Trophoblast cell (in vitro differentiated cells and primary cell): ENCODE measurements around the gene TPMT.

ENCODE experiments used
- DNase-seq, 2 donors: peaks; one replicate each; pipeline ENCODE4 v3.0.0-alpha.2; 2016
- H2AFZ ChIP-seq: 2 replicates; pipeline ENCODE4 v1.6.1; 2013; ENCODE audit warnings: low read length, moderate library complexity, mild to moderate bottlenecking; ENCODE audit not compliant: insufficient read depth, poor library complexity
- H2AK5ac ChIP-seq: 2 replicates; pipeline ENCODE4 v1.6.1; 2013; ENCODE audit warnings: mild to moderate bottlenecking, low read length
- H2BK120ac ChIP-seq: 2 replicates; pipeline ENCODE4 v1.6.1; 2013; ENCODE audit warnings: low read length, mild to moderate bottlenecking, moderate library complexity; ENCODE audit not compliant: insufficient read depth, poor library complexity
- H2BK12ac ChIP-seq: 2 replicates; pipeline ENCODE4 v1.6.1; 2013; ENCODE audit warnings: mild to moderate bottlenecking, low read length, moderate library complexity
- H2BK5ac ChIP-seq: 2 replicates; pipeline ENCODE4 v1.6.1; 2013; ENCODE audit warnings: low read length, low read depth, moderate library complexity, mild to moderate bottlenecking; ENCODE audit not compliant: poor library complexity
- H3K14ac ChIP-seq: 2 replicates; pipeline ENCODE4 v1.6.1; 2013; ENCODE audit warnings: mild to moderate bottlenecking, low read length
- H3K18ac ChIP-seq: 2 replicates; pipeline ENCODE4 v1.6.1; 2013; ENCODE audit warnings: mild to moderate bottlenecking, low read length
- H3K23ac ChIP-seq: 2 replicates; pipeline ENCODE4 v1.6.1; 2013; ENCODE audit warnings: low read length
- H3K27ac ChIP-seq: 2 replicates; pipeline ENCODE4 v1.5.1; 2013; ENCODE audit warnings: low read depth, mild to moderate bottlenecking, inconsistent platforms, low read length, moderate library complexity
- H3K27me3 ChIP-seq: 2 replicates; pipeline ENCODE4 v1.6.1; 2013; ENCODE audit warnings: inconsistent platforms, mild to moderate bottlenecking, low read length, moderate library complexity; ENCODE audit not compliant: insufficient read depth
- H3K36me3 ChIP-seq, 2 experiments: 1 replicate in 1 of 2; 2 replicates in 1 of 2; pipeline ENCODE4 v1.6.1; 2013; ENCODE audit warnings: low read length in 2 of 2, mild to moderate bottlenecking in 2 of 2, moderate library complexity in 1 of 2; ENCODE audit not compliant: insufficient read depth in 2 of 2, control insufficient read depth in 1 of 2
- H3K4ac ChIP-seq: 2 replicates; pipeline ENCODE4 v1.6.1; 2013; ENCODE audit warnings: low read depth, mild to moderate bottlenecking, low read length, moderate library complexity
- H3K4me1 ChIP-seq, 2 experiments: 1 replicate in 1 of 2; 2 replicates in 1 of 2; pipeline ENCODE4 v1.6.1; 2013; ENCODE audit warnings: low read length in 2 of 2, mild to moderate bottlenecking in 2 of 2, moderate library complexity in 1 of 2; ENCODE audit not compliant: insufficient read depth in 2 of 2, control insufficient read depth in 1 of 2
- H3K4me2 ChIP-seq: 2 replicates; pipeline ENCODE4 v1.6.1; 2013; ENCODE audit warnings: inconsistent platforms, mild to moderate bottlenecking, low read length, moderate library complexity
- H3K4me3 ChIP-seq: 2 replicates; pipeline ENCODE4 v1.5.1; 2013; ENCODE audit warnings: mild to moderate bottlenecking, low read depth, low read length, inconsistent platforms
- H3K79me1 ChIP-seq: one replicate; pipeline ENCODE4 v1.6.1; 2013; ENCODE audit warnings: low read length
- H3K79me2 ChIP-seq: 2 replicates; pipeline ENCODE4 v1.6.1; 2013; ENCODE audit warnings: low read length, mild to moderate bottlenecking; ENCODE audit not compliant: control insufficient read depth, insufficient read depth, poor library complexity
- H3K9ac ChIP-seq: 2 replicates; pipeline ENCODE4 v1.6.1; 2013; ENCODE audit warnings: mild to moderate bottlenecking, low read length
- H3K9me3 ChIP-seq: 2 replicates; pipeline ENCODE4 v1.6.1; 2013; ENCODE audit warnings: low read depth, mild to moderate bottlenecking, control low read depth, inconsistent platforms, low read length; ENCODE audit not compliant: insufficient read depth
- H4K12ac ChIP-seq: 2 replicates; pipeline ENCODE4 v1.6.1; 2013; ENCODE audit warnings: low read depth, mild to moderate bottlenecking, low read length, moderate library complexity
- H4K8ac ChIP-seq: 2 replicates; pipeline ENCODE4 v1.6.1; 2013; ENCODE audit warnings: low read depth, mild to moderate bottlenecking, low read length, moderate library complexity
- H4K91ac ChIP-seq: one replicate; pipeline ENCODE4 v1.6.1; 2013; ENCODE audit warnings: low read depth, mild to moderate bottlenecking, low read length, moderate library complexity
- WGBS: extraction: QIAGEN DNeasy Blood & Tissue Kit; methylation state at CpG from one replicate; pipeline ENCODE4 v1.1.7; 2013; ENCODE audit warnings: missing lambda C conversion rate; ENCODE audit not compliant: insufficient read length, insufficient coverage; ENCODE audit errors: extremely low coverage; 5-methylcytosine and 5-hydroxymethylcytosine counted together

The TPMT gene

GRCh38 chr6:18187701-18188100, 32.8 kb upstream of the TPMT start:
- H3K27ac ChIP-seq, result no peak overlapping the region
- no peaks in the 10 kb centered on the region for H3K79me2 ChIP-seq
- H3K14ac ChIP-seq, result no peak overlapping the region

GRCh38 chr6:18186540-18187250, 31.8 kb upstream of the TPMT start:
- Histone ChIP-seq H3K23ac (no peak overlapping the region), H3K18ac (no peak overlapping the region), H3K27me3 (no peaks in the 10 kb centered on the region), H3K9ac (no peak overlapping the region), H2AK5ac (no peak overlapping the region), H4K8ac (no peak overlapping the region), H3K79me2 (no peaks in the 10 kb centered on the region), H4K12ac (no peak overlapping the region), H3K4me3 (no peak overlapping the region), H3K9me3 (no peaks in the 10 kb centered on the region), H2BK12ac (no peak overlapping the region), H4K91ac (no peak overlapping the region), H3K27ac (no peak overlapping the region), H3K4ac (no peak overlapping the region), H3K4me2 (no peak overlapping the region), H2BK5ac (no peak overlapping the region), H3K14ac (no peak overlapping the region), H3K79me1 (no peaks in the 10 kb centered on the region), H2BK120ac (no peak overlapping the region), H2AFZ (no peak overlapping the region), H3K4me1 (peaks cover 2 to 3% of the 10 kb centered on the region in 2 experiments), H3K36me3 (no peaks in the 10 kb centered on the region)
- DNase-seq, result peak in 1 of 2 donors; percentile 2
- WGBS, result no CpG with 5 or more reads among the region's 4 CpGs

More at GRCh38 chr6:18187701-18188100, 32.8 kb upstream of the TPMT start:
- Histone ChIP-seq H3K23ac (no peak overlapping the region), H3K4me1 (peaks cover 2 to 3% of the 10 kb centered on the region in 2 experiments), H3K18ac (no peak overlapping the region), H2AK5ac (no peak overlapping the region), H3K4ac (no peak overlapping the region), H2BK120ac (no peak overlapping the region), H3K79me1 (no peaks in the 10 kb centered on the region), H3K4me2 (no peak overlapping the region), H3K9ac (no peak overlapping the region), H3K36me3 (no peaks in the 10 kb centered on the region), H4K91ac (no peak overlapping the region), H3K4me3 (no peak overlapping the region), H2AFZ (no peak overlapping the region), H3K9me3 (no peaks in the 10 kb centered on the region), H2BK5ac (no peak overlapping the region), H3K27me3 (no peaks in the 10 kb centered on the region), H2BK12ac (no peak overlapping the region), H4K8ac (no peak overlapping the region), H4K12ac (no peak overlapping the region)
- DNase-seq, result no peak
- whole genome bisulfite sequencing, result no CpG with 5 or more reads among the region's 10 CpGs

GRCh38 chr6:18186033-18186432, 31.2 kb upstream of the TPMT start:
- Histone ChIP-seq H3K9ac (no peak overlapping the region), H3K36me3 (peaks cover 0 to 1% of the 10 kb centered on the region in 2 experiments), H3K79me1 (no peaks in the 10 kb centered on the region), H3K4ac (no peak overlapping the region), H3K79me2 (no peaks in the 10 kb centered on the region), H2BK5ac (no peak overlapping the region), H3K4me2 (no peak overlapping the region), H3K27me3 (no peaks in the 10 kb centered on the region), H2AFZ (no peak overlapping the region), H2BK120ac (no peak overlapping the region), H3K23ac (no peak overlapping the region), H3K14ac (no peak overlapping the region), H3K4me3 (no peak overlapping the region), H3K4me1 (peaks cover 2 to 3% of the 10 kb centered on the region in 2 experiments), H3K9me3 (no peaks in the 10 kb centered on the region), H4K8ac (no peak overlapping the region), H4K91ac (no peak overlapping the region), H2BK12ac (no peak overlapping the region), H4K12ac (no peak overlapping the region), H3K18ac (no peak overlapping the region), H2AK5ac (no peak overlapping the region), H3K27ac (no peak overlapping the region)
- peak in 1 of 2 donors; percentile 8 for DNase-seq
- WGBS, result no CpG with 5 or more reads among the region's 2 CpGs

GRCh38 chr6:18185624-18186023, 30.7 kb upstream of the TPMT start:
- H3K9ac ChIP-seq, result no peak overlapping the region
- H2BK120ac ChIP-seq, result no peak overlapping the region
- no peaks in the 10 kb centered on the region for H3K79me2 ChIP-seq
- H3K36me3 ChIP-seq, result peaks cover 0 to 1% of the 10 kb centered on the region in 2 experiments
- no peak overlapping the region for H3K4me2 ChIP-seq
- H4K12ac ChIP-seq, result no peak overlapping the region
- H3K14ac ChIP-seq, result no peak overlapping the region
- WGBS, result no CpG with 5 or more reads among the region's 1 CpG
- H4K91ac ChIP-seq, result no peak overlapping the region
- no peak overlapping the region for H3K4ac ChIP-seq
- H3K4me1 ChIP-seq, result peaks cover 2 to 3% of the 10 kb centered on the region in 2 experiments
- H2BK5ac ChIP-seq, result no peak overlapping the region
- H3K9me3 ChIP-seq, result no peaks in the 10 kb centered on the region
- H3K27me3 ChIP-seq, result no peaks in the 10 kb centered on the region
- H2AK5ac ChIP-seq, result no peak overlapping the region
- no peak overlapping the region for H3K27ac ChIP-seq
- H2BK12ac ChIP-seq, result no peak overlapping the region
- H3K4me3 ChIP-seq, result no peak overlapping the region
- no peaks in the 10 kb centered on the region for H3K79me1 ChIP-seq
- no peak overlapping the region for H3K23ac ChIP-seq
- H3K18ac ChIP-seq, result no peak overlapping the region
- no peak overlapping the region for H4K8ac ChIP-seq
- H2AFZ ChIP-seq, result no peak overlapping the region
- no peak for DNase-seq
